GM10266 (cell line): ENCODE results near the gene AQP1.

Experiments
- DNase-seq: peaks from one replicate; pipeline ENCODE4 v3.0.0; 2012; ENCODE audit errors: extremely low spot score
- TF ChIP-seq, protein P1 (sequence below): IDR thresholded peaks from 2 replicates; pipeline ENCODE4 v1.5.1; 2012; ENCODE audit warnings: mild to moderate bottlenecking, low read depth; ENCODE audit not compliant: control insufficient read depth, insufficient read depth; ENCODE audit errors: missing control alignments

Gene AQP1

DNA sequence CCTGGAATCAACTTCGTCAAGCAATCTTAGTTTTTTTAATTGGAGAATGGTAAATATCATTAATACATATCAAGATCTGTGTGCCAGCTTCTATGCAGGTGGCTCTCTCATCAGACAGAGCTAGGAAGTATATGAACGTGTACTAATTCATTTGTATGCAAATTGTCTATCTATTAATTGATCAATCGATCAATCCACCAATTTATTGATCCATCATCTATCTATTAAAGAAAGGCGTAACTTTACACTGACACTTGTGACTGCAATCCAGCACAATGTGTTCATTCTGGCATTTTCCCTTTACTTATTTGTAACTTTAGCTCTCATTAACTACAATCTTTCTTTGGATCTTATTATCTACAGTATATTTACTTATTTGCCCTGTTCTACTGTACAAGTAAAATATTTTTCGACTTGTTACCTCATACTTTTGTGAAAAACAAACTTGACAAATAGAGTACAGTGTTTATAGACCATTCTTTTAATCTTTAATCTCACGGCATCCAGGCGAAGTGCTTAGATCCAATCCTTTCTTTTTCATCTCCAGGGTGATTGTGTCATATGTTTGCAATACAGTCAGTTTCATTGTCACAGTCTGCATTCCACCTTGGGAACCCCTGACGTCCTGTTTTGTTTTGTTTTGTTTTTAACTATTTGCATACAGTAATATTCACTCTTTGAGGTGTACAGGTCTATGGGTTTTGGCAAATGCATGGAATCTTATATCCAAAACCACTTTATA is 30.1 kb downstream of the AQP1 start:
- DNase-seq, result no peak
- TF ChIP-seq, protein P1, sequence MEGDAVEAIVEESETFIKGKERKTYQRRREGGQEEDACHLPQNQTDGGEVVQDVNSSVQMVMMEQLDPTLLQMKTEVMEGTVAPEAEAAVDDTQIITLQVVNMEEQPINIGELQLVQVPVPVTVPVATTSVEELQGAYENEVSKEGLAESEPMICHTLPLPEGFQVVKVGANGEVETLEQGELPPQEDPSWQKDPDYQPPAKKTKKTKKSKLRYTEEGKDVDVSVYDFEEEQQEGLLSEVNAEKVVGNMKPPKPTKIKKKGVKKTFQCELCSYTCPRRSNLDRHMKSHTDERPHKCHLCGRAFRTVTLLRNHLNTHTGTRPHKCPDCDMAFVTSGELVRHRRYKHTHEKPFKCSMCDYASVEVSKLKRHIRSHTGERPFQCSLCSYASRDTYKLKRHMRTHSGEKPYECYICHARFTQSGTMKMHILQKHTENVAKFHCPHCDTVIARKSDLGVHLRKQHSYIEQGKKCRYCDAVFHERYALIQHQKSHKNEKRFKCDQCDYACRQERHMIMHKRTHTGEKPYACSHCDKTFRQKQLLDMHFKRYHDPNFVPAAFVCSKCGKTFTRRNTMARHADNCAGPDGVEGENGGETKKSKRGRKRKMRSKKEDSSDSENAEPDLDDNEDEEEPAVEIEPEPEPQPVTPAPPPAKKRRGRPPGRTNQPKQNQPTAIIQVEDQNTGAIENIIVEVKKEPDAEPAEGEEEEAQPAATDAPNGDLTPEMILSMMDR, result no peak

DNA sequence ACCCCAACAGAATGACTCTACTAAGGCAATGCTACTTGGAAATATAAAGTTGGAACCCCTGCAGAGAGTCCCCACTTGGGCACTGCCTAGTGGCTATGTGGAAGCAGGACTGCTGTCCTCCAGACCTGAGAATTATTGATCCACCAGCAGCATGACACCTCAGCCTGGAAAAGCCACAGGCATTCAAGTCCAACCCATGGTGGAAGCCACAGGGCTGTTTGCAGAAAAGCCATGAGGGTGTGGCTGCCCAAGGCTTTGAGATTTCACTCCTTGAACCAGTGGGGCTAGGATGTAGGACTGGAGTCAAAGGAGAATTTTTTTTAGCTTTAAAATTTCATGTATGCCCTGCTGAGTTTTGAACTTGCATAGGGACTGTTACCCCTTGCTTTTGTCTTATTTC is 38.5 kb downstream of the AQP1 start:
- TF ChIP-seq, protein P1, result no peak
- DNase-seq, result no peak

DNA sequence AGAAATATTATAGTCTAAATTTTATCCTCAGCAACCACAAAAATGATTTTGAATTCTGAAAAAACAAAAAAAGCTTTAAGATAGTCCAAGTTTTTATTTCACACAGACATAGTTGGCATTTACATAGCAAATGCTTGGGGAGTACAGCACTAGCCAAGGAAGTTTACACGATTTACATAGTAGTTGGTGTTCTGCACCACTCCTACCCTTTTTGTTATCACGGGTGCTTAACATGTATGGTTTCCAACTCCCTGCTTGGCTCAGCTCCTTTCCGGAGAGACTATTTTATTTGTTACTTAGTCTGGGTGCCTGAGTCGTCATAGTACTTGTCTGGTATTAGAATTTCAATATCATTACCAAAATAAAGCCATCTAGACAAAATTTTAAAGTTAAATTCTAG is 43.3 kb downstream of the AQP1 start:
- TF ChIP-seq, protein P1, result no peak

DNA sequence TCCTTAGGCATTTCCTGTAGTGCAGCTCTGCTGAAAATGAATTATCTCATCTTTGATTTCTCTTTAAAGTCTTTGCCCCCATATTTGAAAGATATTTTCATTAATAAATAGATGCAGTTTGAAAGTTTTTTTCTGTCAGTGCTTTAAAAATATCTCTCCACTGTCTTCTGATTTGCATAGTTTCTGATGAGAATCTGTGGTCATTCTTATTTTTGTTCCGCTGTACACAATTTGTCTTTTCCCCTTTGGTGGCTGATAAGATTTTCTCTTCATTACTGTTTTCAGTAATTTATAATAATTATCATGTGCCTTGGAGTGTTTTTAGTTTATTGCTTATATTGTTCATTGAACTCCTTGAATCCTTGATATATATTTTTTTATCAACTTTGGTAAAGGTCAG is 45.1 kb downstream of the AQP1 start:
- TF ChIP-seq, protein P1, result no peak
- DNase-seq, result no peak

More for the DNA sequence above, 43.3 kb downstream of the AQP1 start:
- no peak for DNase-seq

DNA sequence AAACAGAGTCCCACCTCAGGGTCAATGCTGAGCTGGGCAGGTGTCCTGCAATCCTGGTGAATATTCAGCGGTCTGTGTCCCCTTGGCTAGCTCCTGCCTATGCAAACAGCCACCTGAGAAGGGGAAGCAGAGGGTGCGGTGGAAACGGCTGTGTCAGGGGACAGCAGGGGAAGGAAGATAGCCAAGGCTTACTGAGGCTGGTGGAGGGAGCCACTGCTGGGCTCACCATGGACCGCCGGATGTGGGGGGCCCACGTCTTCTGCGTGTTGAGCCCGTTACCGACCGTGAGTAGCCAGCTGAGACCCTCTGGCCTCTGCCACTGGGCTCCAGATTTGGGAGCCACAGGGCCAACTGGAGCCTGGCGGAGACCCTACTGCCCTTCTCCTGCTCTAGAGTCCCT is 52.2 kb downstream of the AQP1 start, which contains the start of gene GHRHR:
GHRHR (plus strand) TSS at position 112 of the 400 bp plus-strand sequence; CDS start at position 228, 116 bp downstream.
- TF ChIP-seq, protein P1, result no peak
- DNase-seq, result no peak

DNA sequence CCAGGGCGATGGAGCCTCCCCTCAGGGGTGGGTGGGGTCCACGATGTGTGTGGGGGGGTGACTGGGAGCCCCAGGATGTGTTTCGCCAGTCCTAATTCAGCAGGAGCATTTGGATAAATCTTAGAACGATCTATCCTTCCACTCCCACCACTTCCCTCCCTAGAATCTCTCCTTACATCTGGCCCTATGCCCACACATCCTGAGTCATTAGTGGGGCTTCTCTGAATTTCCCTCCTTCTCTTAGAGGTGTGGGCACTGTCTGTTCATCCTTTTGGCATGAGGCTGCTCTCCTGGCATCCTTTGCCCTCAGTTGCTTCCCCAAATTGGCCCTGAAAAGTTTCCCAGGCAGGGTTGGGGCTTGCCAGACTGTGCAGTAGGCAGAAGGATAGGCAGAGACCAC is 53.7 kb downstream of the AQP1 start:
- no peak for DNase-seq
- TF ChIP-seq, protein P1, result no peak

DNA sequence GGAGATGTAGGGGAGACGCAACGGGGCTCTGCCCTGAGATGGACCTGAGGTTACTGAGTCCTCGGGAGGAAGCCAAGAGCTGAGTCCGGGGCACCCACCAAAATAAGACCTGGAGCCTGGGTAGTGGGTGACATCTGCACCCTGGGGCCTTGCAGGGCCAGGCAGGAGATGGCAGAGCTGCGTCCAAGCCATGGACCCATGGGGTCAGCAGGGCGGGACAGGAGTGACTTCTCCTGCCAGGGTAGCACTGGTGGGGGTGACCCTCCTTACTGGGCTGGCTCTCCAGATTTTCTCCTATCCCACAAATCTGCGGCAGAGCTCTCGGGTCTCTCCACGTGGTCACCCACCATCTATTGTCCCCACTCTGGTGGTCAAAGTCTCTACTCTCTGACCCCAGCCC is 54.2 kb downstream of the AQP1 start:
- TF ChIP-seq, protein P1, result no peak
- no peak for DNase-seq
